H1 (cell line): ENCODE measurements around the gene FAM149B1. TPM values are rescaled to one million over a fixed set of nuclear protein-coding genes. Genes with fewer than 3 reads are reported as not detected.

ENCODE experiments used
- CTCF ChIA-PET: fragments of 300-600 bp; sonication (Branson Sonifier 250); formaldehyde crosslinking; loops from one replicate; lab custom pipeline; 2021; ENCODE audit not compliant: partially characterized antibody; lab: Charles Lee
- POLR2A ChIA-PET: fragments of 300-600 bp; sonication (Branson Sonifier 250); formaldehyde crosslinking; loops from one replicate; lab custom pipeline; 2021; ENCODE audit warnings: inconsistent platforms; ENCODE audit not compliant: partially characterized antibody; lab: Charles Lee
- DNase-seq, 2 experiments: peaks; one replicate each; pipeline versions ENCODE4 v3.0.0 to v3.0.0-alpha.2; 2010 to 2022; ENCODE audit warnings: low spot score in 2 of 2, low read depth in 1 of 2, mixed read lengths in 1 of 2
- FAIRE-seq: peaks from 2 replicates; lab custom pipeline; 2011; peaks lifted over from hg19 to GRCh38; lab: Jason Lieb, UNC
- H2AFZ ChIP-seq: 2 replicates; pipeline ENCODE4 v1.8.1; 2012; ENCODE audit warnings: low read length, inconsistent platforms
- H2AK5ac ChIP-seq: 2 replicates; pipeline ENCODE4 v1.6.1; 2013; ENCODE audit warnings: low read depth, low read length
- H2BK120ac ChIP-seq: replicated peaks from 2 replicates; pipeline ENCODE3; 2013; ENCODE audit warnings: low read depth, low read length, inconsistent platforms
- H2BK12ac ChIP-seq: 2 replicates; pipeline ENCODE4 v1.6.1; 2013; ENCODE audit warnings: low read depth, low read length
- H2BK15ac ChIP-seq: 2 replicates; pipeline ENCODE4 v1.6.1; 2013; ENCODE audit warnings: low read length
- H2BK20ac ChIP-seq: 2 replicates; pipeline ENCODE4 v1.6.1; 2013; ENCODE audit warnings: low read length
- H2BK5ac ChIP-seq: 2 replicates; pipeline ENCODE4 v1.6.1; 2013; ENCODE audit warnings: low read depth, low read length
- H3K14ac ChIP-seq: 2 replicates; pipeline ENCODE4 v1.6.1; 2013; ENCODE audit warnings: inconsistent platforms; ENCODE audit not compliant: insufficient read length
- H3K18ac ChIP-seq: 2 replicates; pipeline ENCODE4 v1.6.1; 2013; ENCODE audit warnings: low read length; ENCODE audit errors: extremely low read depth
- H3K23ac ChIP-seq: 2 replicates; pipeline ENCODE4 v1.6.1; 2013; ENCODE audit warnings: inconsistent platforms; ENCODE audit not compliant: insufficient read length
- H3K23me2 ChIP-seq: 2 replicates; pipeline ENCODE4 v1.6.1; 2013; ENCODE audit warnings: low read depth, low read length
- H3K27ac ChIP-seq: 2 replicates; pipeline ENCODE4 v1.6.1; 2011; ENCODE audit warnings: low read depth, low read length, inconsistent platforms
- H3K27me3 ChIP-seq, 4 experiments: replicated peaks in 1 of 4; 1 replicate in 1 of 4; 2 replicates in 3 of 4; pipeline versions ENCODE4 v1.6.1 to v1.8.1; 2011 to 2013; ENCODE audit warnings: low read length in 3 of 4, mild to moderate bottlenecking in 3 of 4, inconsistent platforms in 2 of 4, mixed read lengths in 2 of 4, moderate library complexity in 1 of 4; ENCODE audit not compliant: control insufficient read depth in 3 of 4, insufficient read depth in 3 of 4; ENCODE audit errors: extremely low read depth in 1 of 4
- H3K36me3 ChIP-seq, 4 experiments: 2 replicates each; pipeline versions ENCODE4 v1.6.1 to v1.8.1; 2011 to 2013; ENCODE audit warnings: mild to moderate bottlenecking in 4 of 4, low read length in 3 of 4, moderate library complexity in 2 of 4, control low read depth in 1 of 4, inconsistent platforms in 1 of 4; ENCODE audit not compliant: insufficient read depth in 4 of 4, control insufficient read depth in 2 of 4
- H3K4ac ChIP-seq: replicated peaks from 2 replicates; pipeline ENCODE3; 2013; ENCODE audit warnings: low read length, low read depth, mixed read lengths, inconsistent platforms; ENCODE audit not compliant: insufficient read length
- H3K4me1 ChIP-seq, 4 experiments: replicated peaks in 1 of 4; 1 replicate in 1 of 4; 2 replicates in 3 of 4; pipeline versions ENCODE4 v1.6.1 to v1.8.1; 2011 to 2013; ENCODE audit warnings: low read length in 3 of 4, inconsistent platforms in 2 of 4, mixed read lengths in 1 of 4; ENCODE audit not compliant: insufficient read depth in 4 of 4, control insufficient read depth in 3 of 4
- H3K4me2 ChIP-seq, 2 experiments: 2 replicates each; pipeline versions ENCODE4 v1.6.1 to v1.8.1; 2011 to 2013; ENCODE audit warnings: low read depth in 2 of 2, low read length in 2 of 2, control low read depth in 1 of 2, inconsistent platforms in 1 of 2, mild to moderate bottlenecking in 1 of 2; ENCODE audit not compliant: insufficient read depth in 1 of 2
- H3K4me3 ChIP-seq, 4 experiments: fragments of 200-600, 300-600 bp in 1 of 4; sonication (generic), shearing (Covaris generic), sonication (Bioruptor Twin) in 1 of 4; 2 replicates each; pipeline versions ENCODE4 v1.5.1 to v1.8.1; 2011 to 2016; ENCODE audit warnings: low read length in 4 of 4, low read depth in 3 of 4, control low read depth in 2 of 4, inconsistent platforms in 2 of 4, mild to moderate bottlenecking in 2 of 4, mixed read lengths in 1 of 4, moderate library complexity in 1 of 4; ENCODE audit not compliant: insufficient read depth in 2 of 4; ENCODE audit errors: extremely low read depth in 1 of 4
- H3K56ac ChIP-seq: replicated peaks from 2 replicates; pipeline ENCODE3; 2013; ENCODE audit warnings: low read depth, mild to moderate bottlenecking, mixed read lengths, low read length, inconsistent platforms; ENCODE audit not compliant: insufficient read length
- H3K79me1 ChIP-seq: 2 replicates; pipeline ENCODE4 v1.6.1; 2013; ENCODE audit warnings: low read depth, low read length, control low read depth
- H3K79me2 ChIP-seq, 2 experiments: 2 replicates each; pipeline versions ENCODE4 v1.6.1 to v1.8.1; 2012 to 2013; ENCODE audit warnings: low read length in 2 of 2, mild to moderate bottlenecking in 2 of 2, inconsistent platforms in 1 of 2; ENCODE audit not compliant: insufficient read depth in 2 of 2, control insufficient read depth in 1 of 2
- H3K9ac ChIP-seq, 4 experiments: replicated peaks in 1 of 4; 1 replicate in 1 of 4; 2 replicates in 3 of 4; pipeline versions ENCODE4 v1.6.1 to v1.8.1; 2011 to 2013; ENCODE audit warnings: low read depth in 3 of 4, low read length in 3 of 4, control low read depth in 2 of 4, mild to moderate bottlenecking in 2 of 4, moderate library complexity in 2 of 4, inconsistent platforms in 1 of 4; ENCODE audit errors: extremely low read depth in 1 of 4
- H3K9me3 ChIP-seq, 2 experiments: 2 replicates each; pipeline versions ENCODE4 v1.6.1 to v1.8.1; 2012 to 2013; ENCODE audit warnings: mild to moderate bottlenecking in 2 of 2, moderate library complexity in 2 of 2, control low read depth in 1 of 2, inconsistent platforms in 1 of 2, low read depth in 1 of 2, low read length in 1 of 2, mixed read lengths in 1 of 2; ENCODE audit not compliant: insufficient read depth in 2 of 2
- H4K20me1 ChIP-seq, 2 experiments: replicated peaks in 1 of 2; 2 replicates each; pipeline versions ENCODE3 to v1.8.1; 2011 to 2013; ENCODE audit warnings: inconsistent platforms in 2 of 2, low read length in 2 of 2, mild to moderate bottlenecking in 1 of 2; ENCODE audit not compliant: insufficient read depth in 2 of 2, control insufficient read depth in 1 of 2
- H4K5ac ChIP-seq: 2 replicates; pipeline ENCODE4 v1.6.1; 2013; ENCODE audit warnings: low read length, low read depth, mixed read lengths, inconsistent platforms; ENCODE audit not compliant: insufficient read length
- H4K8ac ChIP-seq: 2 replicates; pipeline ENCODE4 v1.8.0; 2013; ENCODE audit warnings: mild to moderate bottlenecking, moderate library complexity, low read length, inconsistent platforms; ENCODE audit not compliant: insufficient read depth; ENCODE audit errors: extremely low read depth
- H4K91ac ChIP-seq: replicated peaks from 2 replicates; pipeline ENCODE3; 2013; ENCODE audit warnings: low read length, mixed read lengths, inconsistent platforms; ENCODE audit not compliant: insufficient read length
- ASH2L ChIP-seq: fragments of 200-600, 300-600 bp; sonication (generic); IDR thresholded peaks from one replicate; pipeline ENCODE4 v1.7.1; 2017; ENCODE audit warnings: low read length
- CBX8 ChIP-seq: fragments of 300-800, 300-1000 bp; sonication (generic); IDR thresholded peaks from 2 replicates; pipeline ENCODE4 v1.7.1; 2016; ENCODE audit warnings: low read depth, low read length, borderline replicate concordance
- KDM1A ChIP-seq: fragments of 200-600, 300-600 bp; sonication (generic); IDR thresholded peaks from 2 replicates; pipeline ENCODE4 v1.7.1; 2016; ENCODE audit warnings: mild to moderate bottlenecking, low read length, borderline replicate concordance
- PHF8 ChIP-seq: fragments of 200-600 bp; sonication (generic); conservative IDR thresholded peaks from 2 replicates; pipeline ENCODE4 v1.7.1; 2012; ENCODE audit warnings: low read depth, mild to moderate bottlenecking, inconsistent platforms, low read length, moderate library complexity
- POLR2AphosphoS5 ChIP-seq: IDR thresholded peaks from 2 replicates; pipeline ENCODE4 v1.6.1; 2011; ENCODE audit warnings: low read depth, low read length
- SIRT6 ChIP-seq: IDR thresholded peaks from one replicate; pipeline ENCODE4 v1.7.1; 2012; ENCODE audit warnings: low read length, inconsistent platforms
- TAF7 ChIP-seq: optimal IDR thresholded peaks from 2 replicates; pipeline ENCODE3; 2011; ENCODE audit warnings: low read depth, mild to moderate bottlenecking, inconsistent platforms, low read length, moderate library complexity, borderline replicate concordance
- TBP ChIP-seq: IDR thresholded peaks from 2 replicates; pipeline ENCODE4 v1.6.1; 2011; ENCODE audit warnings: low read depth, low read length, improper control_type of control experiment
- ZNF274 ChIP-seq: IDR thresholded peaks from 2 replicates; pipeline ENCODE4 v1.7.0; 2012; ENCODE audit warnings: low read length, borderline replicate concordance; ENCODE audit errors: extremely low read depth
- WGBS, 2 experiments: shearing (Covaris generic) in 1 of 2; methylation state at CpG; one replicate each; pipeline versions ENCODE4 v1.1.6 to v1.1.7; 2013 to 2015; ENCODE audit warnings: low lambda C conversion rate in 2 of 2, mixed read lengths in 2 of 2, inconsistent platforms in 1 of 2, low coverage in 1 of 2, missing lambda C conversion rate in 1 of 2; ENCODE audit not compliant: insufficient replicate concordance in 2 of 2, insufficient coverage in 1 of 2, insufficient read length in 1 of 2; ENCODE audit errors: extremely low coverage in 1 of 2, missing lambda C conversion rate in 1 of 2; 5-methylcytosine and 5-hydroxymethylcytosine counted together
- polyA plus RNA-seq, 7 experiments: library from polyadenylated mRNA; depleted of rRNA in 3 of 7; stranded (reverse) in 5 of 7; unstranded in 2 of 7; fragments of >200 nt in 5 of 7; fragments of 200-250 nt in 2 of 7; gene quantifications; 1 replicate in 5 of 7; 2 replicates in 1 of 7; 4 replicates in 1 of 7; pipeline versions ENCODE4 v1.2.1 to v1.2.3, GENCODE V29; 2011 to 2013; ENCODE audit warnings: missing spikeins in 2 of 7, mixed read lengths in 2 of 7
- total RNA-seq: library from RNA; stranded (reverse); fragmentation: NEBNext Ultra II Directional; extraction: Animal tissue kit (Norgen Biotek cat#: 25700); gene quantifications from 2 replicates; pipeline ENCODE4 v1.2.1, GENCODE V29; 2021

The FAM149B1 gene
- total and polyA plus RNA-seq, 2 of the 8 experiments (the other 6 are each of a cell fraction or from before 2014, with no cell fraction given): 16.8 to 21.9 TPM

GRCh38 chr10:73205081-73205480, 37.2 kb downstream of the FAM149B1 start:
- Histone ChIP-seq H3K4me1 (no peaks in the 10 kb centered on the region), H4K8ac (no peak overlapping the region), H2AK5ac (no peak overlapping the region), H3K4me2 (no peak overlapping the region), H3K4ac (no peak overlapping the region), H2BK5ac (no peak overlapping the region), H3K36me3 (peaks cover 0 to 3% (median 0%) of the 10 kb centered on the region in 4 experiments; a peak in 1 of 8 replicates), H3K79me2 (no peaks in the 10 kb centered on the region), H3K14ac (no peak overlapping the region), H3K79me1 (no peaks in the 10 kb centered on the region), H4K5ac (no peak overlapping the region), H2BK20ac (no peak overlapping the region), H3K18ac (no peak overlapping the region), H3K4me3 (no peak overlapping the region), H3K23me2 (no peaks in the 10 kb centered on the region), H3K9ac (no peak overlapping the region), H2BK12ac (no peak overlapping the region), H4K20me1 (no peaks in the 10 kb centered on the region), H2BK120ac (no peak overlapping the region), H3K27ac (no peak overlapping the region), H3K27me3 (no peaks in the 10 kb centered on the region), H2BK15ac (no peak overlapping the region), H3K23ac (no peak overlapping the region), H4K91ac (no peak overlapping the region), H3K56ac (no peak overlapping the region), H3K9me3 (peaks cover 19 to 25% of the 10 kb centered on the region in 2 experiments), H2AFZ (no peak overlapping the region)
- CTCF ChIA-PET: no interaction called here
- TF ChIP-seq TBP (no peak), ZNF274 (no peak), KDM1A (no peak), POLR2AphosphoS5 (no peak), CBX8 (no peak), TAF7 (no peak), PHF8 (no peak), ASH2L (no peak), SIRT6 (no peak)
- POLR2A ChIA-PET: no interaction called here
- DNase-seq (no peak), FAIRE-seq (no peak)
- 92% methylated on average over 3 of the region's 3 CpGs; no CpG with 5 or more reads in 1 of the 2 experiments for WGBS, 2 experiments
